SK-N-MC (cell line): ENCODE data around the gene TMEM17.

Experiments used
- EZH2 ChIP-seq: fragments of 200-600 bp; sonication (generic); IDR thresholded peaks from one replicate; pipeline ENCODE4 v1.6.1; 2017; ENCODE audit warnings: antibody characterized with exemption
- POLR2AphosphoS5 ChIP-seq: IDR thresholded peaks from 2 replicates; pipeline ENCODE4 v1.6.1; 2012; ENCODE audit warnings: mild to moderate bottlenecking, low read depth, low read length, borderline replicate concordance

GRCh38 chr2:62529758-62530157, 23.8 kb upstream of the TMEM17 start:
- TF ChIP-seq EZH2 (no peak), POLR2AphosphoS5 (no peak)
